NCI-H146 treated with DMSO at 0.1 percent for 48 hours (cell line): ENCODE measurements around the gene TRAK1.

Experiments used
- DNase-seq: peaks from one replicate; lab custom pipeline; 2025; ENCODE audit not compliant: unreplicated experiment; lab: John Stamatoyannopoulos, UW

Gene TRAK1

GRCh38 chr3:42175386-42176240 lies 84.5 kb downstream of the TRAK1 start:
- no peak for DNase-seq

GRCh38 chr3:42176242-42177034 lies 85.3 kb downstream of the TRAK1 start:
- DNase-seq, result no peak

DNA sequence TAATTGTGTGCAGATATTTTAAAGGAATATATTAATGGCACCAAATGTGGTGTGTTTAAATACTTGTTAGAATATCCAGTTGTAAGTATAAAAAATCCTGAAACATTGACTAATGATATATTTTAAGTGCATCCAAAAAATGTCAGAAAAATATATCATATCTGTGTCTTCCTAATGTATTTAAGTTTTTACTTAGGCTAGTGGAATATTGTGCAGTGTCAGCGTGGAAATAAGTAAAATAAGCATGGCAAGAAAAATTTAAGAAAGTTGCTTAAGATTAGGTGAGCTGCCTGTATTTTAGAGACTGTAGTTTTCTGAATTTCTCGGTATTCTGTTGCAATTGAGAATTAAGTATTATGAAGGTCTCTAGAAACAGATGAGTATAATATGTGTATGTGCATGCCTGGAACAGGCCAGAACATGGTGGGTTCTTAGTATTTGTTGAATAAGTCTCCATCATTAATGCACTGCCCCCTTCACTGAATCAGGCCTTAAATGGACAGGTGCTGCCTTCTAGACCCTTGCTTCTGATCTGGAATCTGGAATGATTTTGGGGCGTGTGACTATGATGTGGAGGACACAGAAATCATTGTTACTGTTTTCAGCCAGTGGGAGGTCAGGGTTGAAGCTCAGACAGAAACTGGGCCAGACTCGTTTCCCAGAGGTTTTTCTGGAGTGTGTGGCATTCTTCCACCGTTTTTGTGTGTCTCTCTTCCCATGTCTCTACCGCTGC lies 86.1 kb downstream of the TRAK1 start:
- DNase-seq, result no peak

DNA sequence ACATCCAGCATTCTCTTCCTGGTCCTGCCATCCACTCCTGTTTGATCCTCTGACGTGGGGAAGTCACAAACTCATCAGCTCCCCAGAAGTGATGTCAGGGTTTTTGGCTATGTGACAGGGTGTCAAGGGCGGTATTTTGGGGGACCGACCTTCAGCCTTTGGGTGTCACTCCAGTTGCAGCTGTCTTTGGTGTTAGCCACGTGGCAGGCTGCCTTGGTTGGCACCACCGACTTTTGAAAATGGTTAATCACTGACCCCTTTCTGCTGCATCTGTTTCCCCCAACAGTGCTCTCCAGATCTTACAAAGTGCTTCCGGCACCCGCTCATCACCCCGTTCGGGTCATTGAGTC lies 86.6 kb downstream of the TRAK1 start:
- no peak for DNase-seq

GRCh38 chr3:42179110-42179725 lies 88.1 kb downstream of the TRAK1 start:
- no peak for DNase-seq

DNA sequence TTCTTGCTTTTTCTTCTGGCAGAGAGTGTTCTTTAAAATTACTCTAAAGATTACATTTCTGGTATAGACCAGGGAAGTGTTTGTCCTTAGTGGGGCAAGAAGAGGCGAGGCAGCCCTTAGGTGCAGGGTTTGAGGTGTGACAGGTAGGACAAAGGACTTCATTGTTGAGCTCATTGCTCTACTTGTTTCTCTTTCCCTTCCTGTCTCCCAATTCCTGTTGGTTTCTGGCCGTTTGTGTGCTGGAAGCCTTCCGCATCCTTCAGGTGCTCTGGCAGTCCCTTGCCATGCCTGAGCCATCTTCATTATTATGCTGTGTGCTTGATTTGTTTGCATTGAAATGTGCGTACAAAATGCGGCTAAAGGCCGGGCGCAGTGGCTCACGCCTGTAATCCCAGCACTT lies 89.7 kb downstream of the TRAK1 start:
- DNase-seq, result no peak

DNA sequence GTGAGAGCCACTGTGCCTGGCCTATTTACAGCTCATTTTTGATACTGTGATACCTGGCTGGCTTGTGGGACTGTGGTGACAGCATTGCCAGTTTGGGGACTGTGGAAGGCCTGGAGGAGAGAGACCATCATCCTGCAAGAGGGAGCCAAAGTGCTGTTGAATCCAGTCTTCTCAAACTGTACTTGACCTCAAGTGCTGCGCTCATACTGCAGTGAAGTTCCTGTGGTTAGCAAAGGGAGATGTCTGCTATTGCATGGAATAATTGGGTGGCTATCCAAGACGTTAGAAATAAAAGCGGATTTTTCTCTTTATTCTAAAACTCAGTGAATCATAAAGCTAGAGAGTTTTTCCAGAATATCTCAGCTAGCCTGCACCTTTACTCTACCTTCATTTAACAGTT lies 91.4 kb downstream of the TRAK1 start:
- DNase-seq, result no peak

DNA sequence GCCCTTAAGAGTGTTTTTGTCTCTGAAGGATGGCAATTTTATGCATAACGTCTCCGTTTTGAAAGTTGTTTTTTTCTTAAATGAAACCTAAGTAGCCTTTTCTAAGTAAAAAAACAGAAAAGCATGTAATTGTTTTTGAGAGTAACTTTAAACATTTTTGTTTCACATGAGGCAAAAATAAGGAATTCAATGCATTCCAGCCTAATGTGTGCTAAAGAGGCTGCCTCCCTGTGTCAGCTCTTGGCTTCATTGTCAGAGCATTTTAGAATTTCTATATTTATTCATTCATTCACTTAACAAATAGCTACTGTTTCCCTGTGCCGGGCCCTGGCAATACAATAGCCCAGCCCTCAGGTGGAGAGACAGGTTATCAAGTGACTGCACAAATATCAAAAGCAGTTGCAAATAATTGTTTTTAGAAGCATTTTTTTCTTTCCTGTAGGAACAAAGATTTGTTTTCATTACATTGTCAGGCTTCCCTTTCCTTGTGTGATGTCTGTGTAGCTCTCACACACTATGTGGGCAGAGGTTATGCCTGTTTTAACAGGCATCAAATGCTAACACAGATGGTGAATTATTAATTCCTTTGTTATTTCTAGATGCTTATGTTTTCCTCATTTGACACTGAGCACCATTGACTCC lies 93.0 kb downstream of the TRAK1 start:
- DNase-seq, result no peak

- DNase-seq, result no peak
Measured at GRCh38 chr3:42184651-42185443, 93.7 kb downstream of the TRAK1 start.

DNA sequence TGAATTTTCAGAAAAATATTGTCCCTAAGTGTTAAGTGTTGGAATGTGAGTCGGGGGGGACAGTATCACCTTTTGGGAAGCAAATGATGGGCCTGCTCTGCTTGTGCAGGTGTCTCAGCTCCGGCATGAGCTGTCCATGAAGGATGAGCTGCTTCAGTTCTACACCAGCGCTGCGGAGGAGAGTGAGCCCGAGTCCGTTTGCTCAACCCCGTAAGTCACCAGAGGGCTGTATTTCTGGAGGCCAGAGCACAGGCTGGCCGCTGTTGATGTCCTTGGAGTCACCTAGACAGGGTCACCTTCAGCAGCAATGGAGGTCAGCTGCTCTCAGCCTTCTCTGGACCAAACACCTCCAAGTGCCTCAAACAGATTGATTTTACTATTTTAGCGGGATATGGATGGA lies 96.8 kb downstream of the TRAK1 start:
- no peak for DNase-seq

DNA sequence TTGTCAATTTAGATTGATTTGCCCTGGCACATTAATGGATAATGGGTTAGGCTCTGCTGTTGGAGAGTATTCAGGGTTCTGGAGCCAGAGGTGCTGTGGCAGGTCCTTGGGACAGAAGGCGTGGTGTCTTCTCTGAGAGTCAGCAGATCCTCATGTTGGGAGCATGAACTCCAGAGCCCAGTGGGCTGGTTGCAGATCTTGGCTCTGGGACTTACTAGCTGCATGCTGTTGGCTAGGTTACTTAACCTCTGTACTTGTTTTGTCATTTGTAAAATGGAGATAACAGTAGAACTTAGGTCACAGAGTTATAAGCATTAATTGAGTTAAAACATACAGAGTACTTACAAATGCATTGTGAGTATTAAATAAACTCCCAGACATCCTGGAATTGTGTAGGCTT lies 97.2 kb downstream of the TRAK1 start:
- DNase-seq, result no peak

DNA sequence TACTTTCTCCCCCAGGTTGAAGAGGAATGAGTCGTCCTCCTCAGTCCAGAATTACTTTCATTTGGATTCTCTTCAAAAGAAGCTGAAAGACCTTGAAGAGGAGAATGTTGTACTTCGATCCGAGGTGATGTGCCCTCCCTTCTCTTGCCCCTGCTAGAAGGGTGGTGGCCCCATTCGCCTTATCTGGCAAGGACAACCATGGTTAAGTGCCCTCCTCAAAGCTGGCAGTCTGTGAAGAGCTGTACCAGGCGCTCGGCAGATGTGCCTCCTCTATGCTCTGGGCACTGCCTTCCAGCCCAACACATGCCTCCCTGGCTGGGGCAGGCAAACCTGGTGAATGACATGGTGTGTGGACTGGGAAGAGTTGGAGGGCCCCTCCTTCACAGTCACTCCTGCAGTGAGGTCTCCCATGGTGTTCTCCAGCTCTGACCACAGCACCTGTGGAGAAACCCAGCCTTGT lies 97.9 kb downstream of the TRAK1 start:
- DNase-seq, result no peak

GRCh38 chr3:42189736-42190135 lies 98.6 kb downstream of the TRAK1 start:
- DNase-seq, result no peak

- DNase-seq, result no peak
Measured at GRCh38 chr3:42190701-42191442, 99.7 kb downstream of the TRAK1 start.

DNA sequence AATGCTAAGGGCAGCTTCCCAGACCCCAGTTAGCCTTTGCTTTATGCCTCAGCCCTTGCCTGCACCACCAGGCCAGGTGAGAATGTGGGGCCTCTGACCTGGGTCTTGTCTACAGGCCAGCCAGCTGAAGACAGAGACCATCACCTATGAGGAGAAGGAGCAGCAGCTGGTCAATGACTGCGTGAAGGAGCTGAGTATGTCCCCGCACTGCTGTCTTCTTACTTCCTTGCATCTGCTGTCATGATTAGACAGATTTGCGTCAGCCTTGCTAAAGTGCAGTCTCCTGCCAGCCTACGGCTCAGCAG lies 100.2 kb downstream of the TRAK1 start:
- no peak for DNase-seq

GRCh38 chr3:42192334-42193200 lies 101.4 kb downstream of the TRAK1 start:
- DNase-seq, result no peak

DNA sequence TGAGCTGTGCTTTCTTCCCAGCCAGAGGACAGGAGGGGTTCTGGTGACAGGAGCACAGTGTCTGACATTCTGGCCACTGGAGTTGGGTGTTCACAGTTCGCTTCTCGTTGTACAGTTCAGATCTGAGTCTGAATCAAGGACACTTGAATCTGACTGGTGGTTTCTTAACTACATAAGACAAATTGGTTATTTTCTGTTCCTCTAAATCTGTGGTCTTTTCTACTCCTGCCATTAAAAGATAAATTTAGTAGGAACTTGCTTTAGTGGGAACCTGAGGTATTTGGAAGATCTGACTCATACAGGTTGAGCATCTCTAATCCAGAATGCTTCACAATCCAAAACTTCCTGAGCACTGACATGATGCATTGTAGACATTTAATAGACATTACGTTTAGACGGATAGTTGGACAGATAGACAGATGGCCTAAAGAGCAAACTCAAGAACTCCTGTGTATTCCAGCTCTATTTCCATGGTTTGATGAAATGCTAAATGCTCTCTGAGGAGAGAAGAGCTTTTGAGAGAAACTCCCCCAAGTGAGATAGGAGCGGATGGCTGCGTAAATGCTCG lies 103.9 kb downstream of the TRAK1 start:
- DNase-seq, result no peak

DNA sequence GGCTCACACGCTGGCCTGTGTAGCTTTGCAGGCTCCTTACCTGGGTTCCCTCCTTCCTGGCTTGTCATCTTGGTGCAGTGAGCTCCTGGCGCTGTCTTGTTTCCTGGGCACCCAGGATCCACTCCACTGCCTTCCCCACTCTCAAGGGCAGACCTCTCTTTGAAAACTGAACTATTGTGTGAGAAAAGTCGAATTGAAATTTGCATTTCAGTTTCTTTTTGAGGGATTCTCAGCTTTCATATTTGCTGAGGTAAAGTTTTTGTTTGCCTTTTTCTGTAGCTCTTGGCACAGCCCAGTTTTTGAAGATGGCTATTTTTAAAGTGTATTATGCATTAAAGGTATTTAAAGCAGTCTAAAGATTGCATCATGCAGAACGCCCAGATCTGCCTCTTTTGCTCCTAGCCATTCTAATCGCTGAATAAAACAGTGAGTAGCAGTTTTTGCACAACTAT lies 104.7 kb downstream of the TRAK1 start:
- DNase-seq, result no peak
